ENCODE measurements around the gene ZNF865.

ZNF865 gene

DNA sequence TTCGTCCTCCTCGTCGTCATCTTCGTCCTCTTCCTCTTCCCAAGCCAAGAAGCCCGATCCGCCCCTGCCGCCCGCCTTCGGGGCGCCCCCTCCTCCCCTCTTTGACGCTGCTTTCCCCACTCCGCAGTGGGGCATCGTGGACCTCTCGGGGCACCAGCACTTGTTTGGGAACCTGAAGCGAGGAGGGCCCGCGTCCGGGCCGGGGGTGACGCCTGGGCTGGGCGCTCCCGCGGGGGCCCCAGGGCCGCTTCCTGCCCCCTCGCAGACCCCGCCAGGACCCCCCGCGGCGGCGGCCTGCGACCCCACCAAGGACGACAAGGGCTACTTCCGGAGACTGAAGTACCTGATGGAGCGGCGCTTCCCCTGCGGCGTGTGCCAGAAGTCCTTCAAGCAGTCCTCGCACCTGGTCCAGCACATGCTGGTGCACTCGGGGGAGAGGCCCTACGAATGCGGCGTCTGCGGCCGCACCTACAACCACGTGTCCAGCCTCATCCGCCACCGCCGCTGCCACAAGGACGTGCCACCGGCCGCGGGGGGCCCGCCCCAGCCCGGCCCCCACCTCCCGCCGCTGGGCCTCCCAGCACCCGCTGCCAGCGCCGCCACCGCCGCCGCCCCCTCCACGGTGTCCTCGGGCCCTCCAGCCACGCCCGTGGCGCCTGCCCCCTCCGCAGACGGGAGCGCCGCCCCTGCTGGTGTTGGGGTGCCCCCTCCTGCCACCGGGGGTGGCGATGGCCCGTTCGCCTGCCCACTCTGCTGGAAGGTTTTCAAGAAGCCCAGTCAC, 8.7 kb downstream of the ZNF865 start:
- Histone ChIP-seq H3K4me3 (ENCODE audit: low read depth, low read length, poor library complexity, severe bottlenecking) (no peak overlapping the region), H3K4me1 (ENCODE audit: insufficient read depth, low read length, severe bottlenecking) (no peaks in the 10 kb centered on the region), H3K36me3 (ENCODE audit: insufficient read depth, low read length) (peaks cover 39% of the 10 kb centered on the region), H2AFZ (ENCODE audit: low read length) (no peak overlapping the region), H3K27me3 (ENCODE audit: insufficient read depth, low read length) (no peaks in the 10 kb centered on the region), H3K4me2 (ENCODE audit: low read length) (no peak overlapping the region), H3K9me3 (ENCODE audit: low read length) (no peaks in the 10 kb centered on the region), H3K79me2 (ENCODE audit: insufficient read depth, low read length) (no peaks in the 10 kb centered on the region), H4K20me1 (ENCODE audit: insufficient read depth, low read length) (no peaks in the 10 kb centered on the region), H3F3A (ENCODE audit: insufficient read depth, low read length) (no peaks in the 10 kb centered on the region), H3K27ac (ENCODE audit: low read depth, low read length, poor library complexity, severe bottlenecking) (no peak overlapping the region), H3K9me2 (ENCODE audit: low read depth, low read length) (no peaks in the 10 kb centered on the region), H3K9ac (ENCODE audit: low read length) (no peak overlapping the region)
- TF ChIP-seq CTCF (IDR thresholded peaks at IDR 0.05; ENCODE audit: low read length), result no peak
- no peak for TF ChIP-seq EZH2 (IDR thresholded peaks at IDR 0.05; ENCODE audit: borderline replicate concordance, low read length)

DNA sequence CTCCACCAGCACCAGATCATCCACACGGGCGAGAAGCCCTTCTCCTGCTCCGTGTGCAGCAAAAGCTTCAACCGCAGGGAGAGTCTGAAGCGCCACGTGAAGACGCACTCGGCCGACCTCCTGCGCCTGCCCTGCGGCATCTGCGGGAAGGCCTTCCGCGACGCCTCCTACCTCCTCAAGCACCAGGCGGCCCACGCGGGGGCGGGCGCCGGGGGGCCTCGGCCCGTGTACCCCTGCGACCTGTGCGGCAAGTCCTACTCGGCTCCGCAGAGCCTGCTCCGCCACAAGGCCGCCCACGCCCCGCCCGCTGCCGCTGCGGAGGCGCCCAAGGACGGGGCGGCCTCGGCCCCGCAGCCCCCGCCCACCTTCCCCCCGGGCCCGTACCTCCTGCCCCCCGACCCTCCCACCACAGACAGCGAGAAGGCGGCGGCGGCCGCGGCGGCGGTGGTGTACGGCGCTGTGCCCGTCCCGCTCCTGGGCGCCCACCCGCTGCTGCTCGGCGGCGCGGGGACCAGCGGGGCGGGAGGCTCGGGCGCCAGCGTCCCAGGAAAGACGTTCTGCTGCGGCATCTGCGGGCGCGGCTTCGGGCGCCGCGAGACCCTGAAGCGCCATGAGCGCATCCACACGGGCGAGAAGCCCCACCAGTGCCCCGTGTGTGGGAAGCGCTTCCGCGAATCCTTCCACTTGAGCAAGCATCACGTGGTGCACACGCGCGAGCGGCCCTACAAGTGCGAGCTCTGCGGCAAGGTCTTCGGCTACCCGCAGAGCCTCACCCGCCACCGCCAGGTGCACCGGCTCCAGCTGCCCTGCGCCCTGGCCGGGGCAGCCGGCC, 9.5 kb downstream of the ZNF865 start:
- Histone ChIP-seq H3K27ac (ENCODE audit: low read depth, low read length, poor library complexity, severe bottlenecking) (no peak overlapping the region), H3K9me2 (ENCODE audit: low read depth, low read length) (no peaks in the 10 kb centered on the region), H3K9me3 (ENCODE audit: low read length) (no peaks in the 10 kb centered on the region), H3K4me3 (ENCODE audit: low read depth, low read length, poor library complexity, severe bottlenecking) (no peak overlapping the region), H3K27me3 (ENCODE audit: insufficient read depth, low read length) (no peaks in the 10 kb centered on the region), H3K4me1 (ENCODE audit: insufficient read depth, low read length, severe bottlenecking) (no peaks in the 10 kb centered on the region), H3F3A (ENCODE audit: insufficient read depth, low read length) (no peaks in the 10 kb centered on the region), H2AFZ (ENCODE audit: low read length) (no peak overlapping the region), H3K9ac (ENCODE audit: low read length) (no peak overlapping the region), H3K79me2 (ENCODE audit: insufficient read depth, low read length) (no peaks in the 10 kb centered on the region), H3K36me3 (ENCODE audit: insufficient read depth, low read length) (peaks cover 31% of the 10 kb centered on the region), H3K4me2 (ENCODE audit: low read length) (no peak overlapping the region), H4K20me1 (ENCODE audit: insufficient read depth, low read length) (no peaks in the 10 kb centered on the region)
- TF ChIP-seq CTCF (IDR thresholded peaks at IDR 0.05; ENCODE audit: low read length), result no peak
- TF ChIP-seq EZH2 (IDR thresholded peaks at IDR 0.05; ENCODE audit: borderline replicate concordance, low read length), result no peak

DNA sequence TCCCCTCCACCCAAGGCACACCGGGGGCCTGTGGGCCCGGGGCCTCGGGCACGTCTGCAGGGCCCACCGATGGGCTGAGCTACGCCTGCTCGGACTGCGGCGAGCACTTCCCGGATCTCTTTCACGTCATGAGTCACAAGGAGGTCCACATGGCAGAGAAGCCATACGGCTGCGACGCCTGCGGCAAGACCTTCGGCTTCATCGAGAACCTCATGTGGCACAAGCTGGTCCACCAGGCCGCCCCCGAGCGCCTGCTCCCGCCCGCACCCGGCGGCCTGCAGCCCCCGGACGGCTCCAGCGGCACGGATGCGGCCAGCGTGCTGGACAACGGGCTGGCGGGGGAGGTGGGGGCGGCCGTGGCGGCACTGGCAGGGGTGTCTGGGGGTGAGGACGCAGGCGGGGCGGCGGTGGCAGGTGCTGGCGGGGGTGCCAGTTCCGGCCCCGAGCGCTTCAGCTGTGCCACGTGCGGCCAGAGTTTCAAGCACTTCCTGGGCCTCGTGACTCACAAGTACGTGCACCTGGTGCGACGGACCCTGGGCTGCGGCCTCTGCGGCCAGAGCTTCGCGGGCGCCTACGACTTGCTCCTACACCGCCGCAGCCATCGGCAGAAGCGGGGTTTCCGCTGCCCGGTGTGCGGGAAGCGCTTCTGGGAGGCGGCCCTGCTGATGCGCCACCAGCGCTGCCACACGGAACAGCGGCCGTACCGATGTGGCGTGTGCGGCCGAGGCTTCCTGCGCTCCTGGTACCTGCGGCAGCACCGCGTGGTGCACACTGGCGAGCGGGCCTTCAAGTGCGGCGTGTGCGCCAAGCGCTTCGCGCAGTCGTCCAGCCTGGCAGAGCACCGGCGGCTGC, 10.3 kb downstream of the ZNF865 start:
- no peak overlapping the region for H3K9ac ChIP-seq (ENCODE audit: low read length)

More for the DNA sequence above, 10.3 kb downstream of the ZNF865 start:
- peaks cover 26% of the 10 kb centered on the region for H3K36me3 ChIP-seq (ENCODE audit: insufficient read depth, low read length)
- no peaks in the 10 kb centered on the region for H3K27me3 ChIP-seq (ENCODE audit: insufficient read depth, low read length)
- no peaks in the 10 kb centered on the region for H3K9me2 ChIP-seq (ENCODE audit: low read depth, low read length)
- H3K9me3 ChIP-seq (ENCODE audit: low read length), result no peaks in the 10 kb centered on the region
- no peak overlapping the region for H3K4me2 ChIP-seq (ENCODE audit: low read length)
- no peak overlapping the region for H2AFZ ChIP-seq (ENCODE audit: low read length)
- H4K20me1 ChIP-seq (ENCODE audit: insufficient read depth, low read length), result no peaks in the 10 kb centered on the region
- no peaks in the 10 kb centered on the region for H3K4me1 ChIP-seq (ENCODE audit: insufficient read depth, low read length, severe bottlenecking)
- H3K79me2 ChIP-seq (ENCODE audit: insufficient read depth, low read length), result no peaks in the 10 kb centered on the region
- TF ChIP-seq EZH2 (IDR thresholded peaks at IDR 0.05; ENCODE audit: borderline replicate concordance, low read length), result no peak
- TF ChIP-seq CTCF (IDR thresholded peaks at IDR 0.05; ENCODE audit: low read length), result no peak
- no peak overlapping the region for H3K27ac ChIP-seq (ENCODE audit: low read depth, low read length, poor library complexity, severe bottlenecking)
- no peak overlapping the region for H3K4me3 ChIP-seq (ENCODE audit: low read depth, low read length, poor library complexity, severe bottlenecking)
- H3F3A ChIP-seq (ENCODE audit: insufficient read depth, low read length), result no peaks in the 10 kb centered on the region
